ENCODE measurements around the gene STK17A. TPM values are rescaled to one million over a fixed set of nuclear protein-coding genes. Genes with fewer than 3 reads are reported as not detected.
A peak's percentile ranks its signal among the peaks of the same experiment; 100 is the strongest.
"Not testable (repeated sequence)": the region's sequence is repeated elsewhere in the genome, so short reads cannot be mapped to it uniquely, and the experiment has no call there.

Gene STK17A
- total RNA-seq, 3 donors from 2014 or later (not counting 1 experiment from before 2014, with no cell fraction given): 92.9 to 135 (median 111) TPM

GRCh38 chr7:43625980-43626379, 43.1 kb downstream of the STK17A start:
- Histone ChIP-seq H3K4me1 (ENCODE audit: control insufficient read depth, insufficient read depth, low read length) (peaks cover 33% of the 10 kb centered on the region), H3K9me3 (ENCODE audit: control insufficient read depth, insufficient read depth, low read length) (no peaks in the 10 kb centered on the region), H3K27ac (ENCODE audit: low read length) (peak overlapping the region; percentile 80), H3K27me3 (ENCODE audit: control insufficient read depth, insufficient read depth, low read length) (no peaks in the 10 kb centered on the region), H3K4me3 (ENCODE audit: low read length) (no peak overlapping the region), H3K36me3 (ENCODE audit: control insufficient read depth, insufficient read depth, low read length) (peaks cover 76% of the 10 kb centered on the region)
- ATAC-seq (peak; percentile 21 to 54 (median 44)), DNase-seq (no peak)
- 24% methylated on average over 4 of the region's 4 CpGs for WGBS (ENCODE audit: insufficient coverage)
- no peaks in the 10 kb centered on the region for H3K27me3 Mint-ChIP-seq (ENCODE audit: low read depth in 2 of 2)
- H3K4me3 Mint-ChIP-seq: peak overlapping the region; percentile 86
- H3K4me1 Mint-ChIP-seq: peaks cover 79 to 86% of the 10 kb centered on the region in 2 donors
- peaks cover 23% of the 10 kb centered on the region for H3K36me3 Mint-ChIP-seq
- no peak for TF ChIP-seq CTCF (IDR thresholded peaks at IDR 0.05)
- H3K27ac Mint-ChIP-seq: no peak overlapping the region
- intact Hi-C loops (cut with micrococcal nuclease): loop anchor here (1.0 to 5.0 kb wide), 3 partner anchors 23 to 71 kb away; no protein-coding TSS in a partner anchor
- H3K9me3 Mint-ChIP-seq: no peaks in the 10 kb centered on the region

- no peaks in the 10 kb centered on the region for H3K9me3 Mint-ChIP-seq
- Histone ChIP-seq H3K27me3 (ENCODE audit: control insufficient read depth, insufficient read depth, low read length) (no peaks in the 10 kb centered on the region), H3K4me3 (ENCODE audit: low read length) (no peak overlapping the region), H3K27ac (ENCODE audit: low read length) (peak overlapping the region; percentile 80), H3K36me3 (ENCODE audit: control insufficient read depth, insufficient read depth, low read length) (peaks cover 75% of the 10 kb centered on the region), H3K4me1 (ENCODE audit: control insufficient read depth, insufficient read depth, low read length) (peaks cover 33% of the 10 kb centered on the region), H3K9me3 (ENCODE audit: control insufficient read depth, insufficient read depth, low read length) (no peaks in the 10 kb centered on the region)
- intact Hi-C loops (cut with micrococcal nuclease): loop anchor here (5.0 kb wide), 1 partner anchor 71 kb away; no protein-coding TSS in a partner anchor
- peak overlapping the region; percentile 86 for H3K4me3 Mint-ChIP-seq
- peaks cover 82 to 88% of the 10 kb centered on the region in 2 donors for H3K4me1 Mint-ChIP-seq
- 57% methylated on average over 1 of the region's 2 CpGs for WGBS (ENCODE audit: insufficient coverage)
- DNase-seq: no peak
- no peaks in the 10 kb centered on the region for H3K27me3 Mint-ChIP-seq (ENCODE audit: low read depth in 2 of 2)
- no peak for TF ChIP-seq CTCF (IDR thresholded peaks at IDR 0.05)
- no peak overlapping the region for H3K27ac Mint-ChIP-seq
- H3K36me3 Mint-ChIP-seq: peaks cover 30% of the 10 kb centered on the region
- ATAC-seq: no peak
Observed at GRCh38 chr7:43626695-43627094, 43.8 kb downstream of the STK17A start.

- H3K4me1 ChIP-seq (ENCODE audit: control insufficient read depth, insufficient read depth, low read length): peaks cover 34% of the 10 kb centered on the region
- ATAC-seq; DNase-seq; H3K9me3 ChIP-seq (ENCODE audit: control insufficient read depth, insufficient read depth, low read length); H3K27me3 ChIP-seq (ENCODE audit: control insufficient read depth, insufficient read depth, low read length); H3K9me3 Mint-ChIP-seq; H3K4me3 ChIP-seq (ENCODE audit: low read length); H3K27me3 Mint-ChIP-seq (ENCODE audit: low read depth in 2 of 2); H3K27ac Mint-ChIP-seq: not testable (repeated sequence)
- peak overlapping the region; percentile 49 for H3K4me3 Mint-ChIP-seq
- intact Hi-C loops (cut with micrococcal nuclease): loop anchor here (5.0 kb wide), 1 partner anchor 70 kb away; no protein-coding TSS in a partner anchor
- H3K4me1 Mint-ChIP-seq: peaks cover 80 to 88% of the 10 kb centered on the region in 2 donors
- peaks cover 38% of the 10 kb centered on the region for H3K36me3 Mint-ChIP-seq
- 93% methylated on average over 2 of the region's 3 CpGs for WGBS (ENCODE audit: insufficient coverage)
- peaks cover 79% of the 10 kb centered on the region for H3K36me3 ChIP-seq (ENCODE audit: control insufficient read depth, insufficient read depth, low read length)
- peak overlapping the region; percentile 1 for H3K27ac ChIP-seq (ENCODE audit: low read length)
Observed at GRCh38 chr7:43627798-43628197, 44.9 kb downstream of the STK17A start.

- Histone ChIP-seq H3K4me1 (ENCODE audit: control insufficient read depth, insufficient read depth, low read length) (peaks cover 36% of the 10 kb centered on the region), H3K9me3 (ENCODE audit: control insufficient read depth, insufficient read depth, low read length) (no peaks in the 10 kb centered on the region), H3K27me3 (ENCODE audit: control insufficient read depth, insufficient read depth, low read length) (no peaks in the 10 kb centered on the region), H3K27ac (ENCODE audit: low read length) (no peak overlapping the region), H3K4me3 (ENCODE audit: low read length) (no peak overlapping the region), H3K36me3 (ENCODE audit: control insufficient read depth, insufficient read depth, low read length) (peaks cover 80% of the 10 kb centered on the region)
- no peaks in the 10 kb centered on the region for H3K9me3 Mint-ChIP-seq
- DNase-seq (no peak), ATAC-seq (no peak)
- 90% methylated on average over 2 of the region's 2 CpGs for WGBS (ENCODE audit: insufficient coverage)
- H3K27ac Mint-ChIP-seq: no peak overlapping the region
- intact Hi-C loops (cut with micrococcal nuclease): loop anchor here (5.0 kb wide), 1 partner anchor 69 kb away; no protein-coding TSS in a partner anchor
- peaks cover 38% of the 10 kb centered on the region for H3K36me3 Mint-ChIP-seq
- H3K4me1 Mint-ChIP-seq: peaks cover 82 to 90% of the 10 kb centered on the region in 2 donors
- H3K4me3 Mint-ChIP-seq: peak overlapping the region; percentile 17
- TF ChIP-seq CTCF (IDR thresholded peaks at IDR 0.05): no peak
- H3K27me3 Mint-ChIP-seq (ENCODE audit: low read depth in 2 of 2): no peaks in the 10 kb centered on the region
Observed at GRCh38 chr7:43628431-43628830, 45.5 kb downstream of the STK17A start.
